ENCODE measurements around the gene CCDC43.

Gene CCDC43

DNA sequence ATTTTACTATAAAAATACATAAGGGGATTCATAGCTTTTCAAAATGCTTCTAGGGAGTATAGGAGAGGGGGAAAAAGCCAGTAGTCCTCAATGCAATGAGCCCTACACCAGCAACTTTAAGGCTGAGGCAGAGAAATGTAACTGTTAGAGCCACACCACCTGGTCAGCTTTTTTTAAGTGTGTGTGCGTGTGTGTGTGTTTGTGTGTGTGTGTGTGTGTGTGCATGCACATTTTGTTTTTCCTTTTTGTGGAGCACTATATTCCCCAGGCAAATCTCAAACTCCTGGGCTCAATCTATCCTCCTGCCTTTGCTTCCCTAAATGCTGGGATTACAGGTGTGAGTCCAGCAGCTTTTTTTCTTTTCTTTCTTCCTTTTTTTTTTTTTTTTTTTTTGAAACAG lies 35.6 kb downstream of the CCDC43 start:
- DNase-seq (ENCODE audit: low spot score): no peak
- in situ Hi-C loops (cut with MboI; ENCODE audit: low pct_unique_long_range_greater_than_20kb, low sequenced_read_pairs, unreplicated experiment): no loop called here
- TF ChIP-seq, protein P1, sequence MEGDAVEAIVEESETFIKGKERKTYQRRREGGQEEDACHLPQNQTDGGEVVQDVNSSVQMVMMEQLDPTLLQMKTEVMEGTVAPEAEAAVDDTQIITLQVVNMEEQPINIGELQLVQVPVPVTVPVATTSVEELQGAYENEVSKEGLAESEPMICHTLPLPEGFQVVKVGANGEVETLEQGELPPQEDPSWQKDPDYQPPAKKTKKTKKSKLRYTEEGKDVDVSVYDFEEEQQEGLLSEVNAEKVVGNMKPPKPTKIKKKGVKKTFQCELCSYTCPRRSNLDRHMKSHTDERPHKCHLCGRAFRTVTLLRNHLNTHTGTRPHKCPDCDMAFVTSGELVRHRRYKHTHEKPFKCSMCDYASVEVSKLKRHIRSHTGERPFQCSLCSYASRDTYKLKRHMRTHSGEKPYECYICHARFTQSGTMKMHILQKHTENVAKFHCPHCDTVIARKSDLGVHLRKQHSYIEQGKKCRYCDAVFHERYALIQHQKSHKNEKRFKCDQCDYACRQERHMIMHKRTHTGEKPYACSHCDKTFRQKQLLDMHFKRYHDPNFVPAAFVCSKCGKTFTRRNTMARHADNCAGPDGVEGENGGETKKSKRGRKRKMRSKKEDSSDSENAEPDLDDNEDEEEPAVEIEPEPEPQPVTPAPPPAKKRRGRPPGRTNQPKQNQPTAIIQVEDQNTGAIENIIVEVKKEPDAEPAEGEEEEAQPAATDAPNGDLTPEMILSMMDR (IDR thresholded peaks at IDR 0.05; ENCODE audit: extremely low read depth, insufficient read depth, missing control alignments): no peak

DNA sequence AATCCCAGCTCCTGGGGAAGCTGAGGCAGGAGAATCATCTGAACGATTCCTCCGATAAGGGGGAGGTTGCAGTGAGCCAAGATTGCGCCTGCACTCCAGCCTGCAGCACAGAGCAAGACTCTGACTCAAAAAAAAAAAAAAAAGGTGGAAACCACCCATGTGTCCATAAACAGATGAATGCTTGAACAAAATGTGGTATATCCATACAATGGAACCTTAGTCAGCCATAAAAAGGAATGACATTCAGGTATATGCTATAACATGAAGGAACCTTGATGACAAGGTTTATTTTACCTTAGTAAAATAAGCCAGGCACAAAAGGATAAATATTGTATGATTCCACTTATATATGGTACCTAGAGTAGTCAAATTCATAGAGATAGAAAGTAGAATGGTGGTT lies 36.2 kb downstream of the CCDC43 start:
- TF ChIP-seq, protein P1 (IDR thresholded peaks at IDR 0.05; ENCODE audit: extremely low read depth, insufficient read depth, missing control alignments): no peak
- no peak for DNase-seq (ENCODE audit: low spot score)
- in situ Hi-C loops (cut with MboI; ENCODE audit: low pct_unique_long_range_greater_than_20kb, low sequenced_read_pairs, unreplicated experiment): no loop called here

DNA sequence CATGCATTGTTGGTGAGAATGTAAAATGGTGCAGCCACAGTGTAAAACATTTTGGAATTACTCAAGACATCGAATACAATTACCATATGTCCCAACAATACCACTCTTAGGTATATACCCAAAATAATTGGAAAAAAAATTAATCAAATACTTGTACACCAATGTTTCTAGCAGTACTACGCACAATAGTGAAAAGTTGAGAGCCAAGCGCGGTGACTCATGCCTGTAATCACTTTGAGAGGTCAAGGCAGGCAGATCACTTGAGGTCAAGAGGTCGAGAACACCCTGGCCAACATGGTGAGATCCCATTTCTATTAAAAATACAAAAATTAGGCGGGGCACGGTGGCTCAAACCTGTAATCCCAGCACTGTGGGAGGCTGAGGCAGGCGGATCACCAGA lies 36.8 kb downstream of the CCDC43 start:
- in situ Hi-C loops (cut with MboI; ENCODE audit: low pct_unique_long_range_greater_than_20kb, low sequenced_read_pairs, unreplicated experiment): no loop called here

DNA sequence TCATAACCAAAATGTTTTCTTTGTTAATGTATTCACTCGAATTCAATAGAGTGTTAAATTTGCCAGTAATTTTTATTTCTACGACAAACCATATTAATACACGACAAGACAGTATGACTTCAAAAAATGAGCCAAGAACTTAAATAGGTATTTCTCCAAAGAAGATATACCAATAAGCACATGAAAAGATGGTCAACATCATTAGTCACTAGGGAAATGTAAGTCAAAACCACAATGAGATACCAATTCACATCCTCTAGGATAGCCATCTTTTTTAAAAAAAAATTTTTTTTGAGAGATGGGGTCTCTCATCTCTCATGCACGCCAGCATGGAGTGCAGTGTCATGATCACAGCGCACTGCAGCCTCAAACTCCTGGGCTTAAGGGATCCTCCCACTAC lies 38.3 kb downstream of the CCDC43 start:
- no peak for DNase-seq (ENCODE audit: low spot score)

More for the DNA sequence above, 36.8 kb downstream of the CCDC43 start:
- DNase-seq (ENCODE audit: low spot score): no peak
- TF ChIP-seq, protein P1 (IDR thresholded peaks at IDR 0.05; ENCODE audit: extremely low read depth, insufficient read depth, missing control alignments): no peak

DNA sequence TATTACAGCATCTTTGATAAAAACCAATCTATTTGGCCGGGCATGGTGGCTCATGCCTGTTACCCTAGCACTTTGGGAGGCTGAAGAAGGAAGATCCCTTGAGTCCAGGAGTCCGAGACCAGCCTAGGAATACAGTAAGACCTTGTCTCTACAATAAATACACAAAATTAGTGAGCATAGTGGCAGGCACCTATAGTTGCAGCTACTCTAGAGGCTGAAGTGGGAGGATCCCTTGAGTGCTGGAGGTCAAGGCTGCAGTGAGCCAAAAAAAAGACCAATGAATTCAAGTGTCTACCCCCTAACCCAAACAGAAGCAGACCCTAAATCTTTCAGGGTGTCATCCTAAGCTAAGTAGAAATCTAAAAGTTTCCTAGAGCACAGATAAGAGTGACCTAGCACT lies 40.6 kb downstream of the CCDC43 start:
- DNase-seq (ENCODE audit: low spot score): no peak
- in situ Hi-C loops (cut with MboI; ENCODE audit: low pct_unique_long_range_greater_than_20kb, low sequenced_read_pairs, unreplicated experiment): no loop called here
- TF ChIP-seq, protein P1 (IDR thresholded peaks at IDR 0.05; ENCODE audit: extremely low read depth, insufficient read depth, missing control alignments): no peak

More for the DNA sequence above, 38.3 kb downstream of the CCDC43 start:
- in situ Hi-C loops (cut with MboI; ENCODE audit: low pct_unique_long_range_greater_than_20kb, low sequenced_read_pairs, unreplicated experiment): no loop called here
- TF ChIP-seq, protein P1 (IDR thresholded peaks at IDR 0.05; ENCODE audit: extremely low read depth, insufficient read depth, missing control alignments): no peak

DNA sequence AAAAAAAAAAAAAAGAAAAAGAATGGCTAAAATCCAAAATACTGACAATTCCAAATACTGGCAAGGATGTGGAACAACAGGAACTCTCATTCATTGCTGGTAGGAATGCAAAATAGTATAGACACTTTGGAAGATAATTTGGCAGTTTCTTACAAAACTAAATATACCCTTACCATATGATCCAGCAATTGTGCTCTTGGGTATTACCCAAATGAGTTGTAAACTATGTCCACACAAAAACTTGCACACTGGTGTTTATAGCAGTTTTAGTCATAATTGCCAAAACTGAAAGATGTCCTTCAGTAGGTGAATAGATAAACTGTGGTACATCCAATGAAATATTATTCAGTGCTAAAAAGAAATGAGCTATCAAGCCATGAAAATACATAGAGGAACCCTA lies 41.8 kb downstream of the CCDC43 start:
- TF ChIP-seq, protein P1 (IDR thresholded peaks at IDR 0.05; ENCODE audit: extremely low read depth, insufficient read depth, missing control alignments): no peak
- in situ Hi-C loops (cut with MboI; ENCODE audit: low pct_unique_long_range_greater_than_20kb, low sequenced_read_pairs, unreplicated experiment): no loop called here

DNA sequence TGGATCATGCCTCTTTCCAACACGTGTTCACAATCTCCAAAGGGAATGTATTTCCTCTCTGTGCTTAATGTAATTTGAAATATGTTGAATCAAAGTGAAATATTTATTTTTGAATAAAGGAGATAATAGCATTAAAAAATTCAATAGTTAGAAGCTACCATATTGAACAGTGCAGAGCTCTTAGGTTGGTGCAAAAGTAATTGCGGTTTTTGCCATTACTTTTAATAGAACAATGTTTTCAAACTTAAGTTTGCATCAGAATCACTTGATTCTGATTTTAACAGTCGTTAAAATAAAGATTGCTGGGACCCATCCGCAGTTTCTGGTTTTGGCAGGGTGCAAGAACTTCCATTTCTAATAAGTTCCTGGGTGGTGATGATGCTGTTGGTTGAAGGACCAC lies 43.3 kb downstream of the CCDC43 start:
- no peak for DNase-seq (ENCODE audit: low spot score)
- TF ChIP-seq, protein P1 (IDR thresholded peaks at IDR 0.05; ENCODE audit: extremely low read depth, insufficient read depth, missing control alignments): no peak
- in situ Hi-C loops (cut with MboI; ENCODE audit: low pct_unique_long_range_greater_than_20kb, low sequenced_read_pairs, unreplicated experiment): no loop called here

More for the DNA sequence above, 41.8 kb downstream of the CCDC43 start:
- no peak for DNase-seq (ENCODE audit: low spot score)
